GM13977 (cell line): ENCODE data around the gene VPS13C.

Experiments
- DNase-seq: peaks from one replicate; pipeline ENCODE4 v3.0.0; 2012; ENCODE audit warnings: low spot score
- in situ Hi-C: fragments of 300-500 bp; cut with MboI; formaldehyde crosslinking; loops from one replicate; pipeline ENCODE4 v1.12.0; 2022; ENCODE audit warnings: low sequenced_read_pairs, low pct_unique_long_range_greater_than_20kb, mixed read lengths, inconsistent platforms; ENCODE audit not compliant: unreplicated experiment
- TF ChIP-seq, protein P1 (sequence below): IDR thresholded peaks from 2 replicates; pipeline ENCODE4 v1.5.1; 2012; ENCODE audit warnings: mild to moderate bottlenecking, control low read depth; ENCODE audit not compliant: insufficient read depth; ENCODE audit errors: extremely low read depth, missing control alignments

Gene VPS13C

DNA sequence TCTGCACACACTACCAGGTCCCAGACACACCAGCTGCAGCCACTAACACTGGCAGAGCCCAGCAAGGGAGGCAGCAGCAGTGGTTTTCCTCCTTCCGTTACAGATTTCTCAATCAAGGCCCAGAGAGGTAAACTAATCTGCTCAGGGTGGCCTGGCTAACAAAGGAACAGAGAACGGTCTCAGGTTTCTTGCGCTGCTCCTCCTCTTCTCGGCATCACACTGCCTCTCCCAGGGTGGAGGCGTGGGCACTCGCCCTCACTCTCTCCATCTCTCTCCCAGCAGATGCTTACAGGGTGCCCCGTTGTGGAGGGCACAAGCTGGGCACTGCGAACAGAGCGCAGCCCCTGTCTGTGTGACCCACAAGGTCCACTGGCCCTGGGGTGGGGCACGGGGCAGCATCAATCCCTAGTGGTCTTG, 228.7 kb downstream of the VPS13C start:
- no peak for DNase-seq
- TF ChIP-seq, protein P1, sequence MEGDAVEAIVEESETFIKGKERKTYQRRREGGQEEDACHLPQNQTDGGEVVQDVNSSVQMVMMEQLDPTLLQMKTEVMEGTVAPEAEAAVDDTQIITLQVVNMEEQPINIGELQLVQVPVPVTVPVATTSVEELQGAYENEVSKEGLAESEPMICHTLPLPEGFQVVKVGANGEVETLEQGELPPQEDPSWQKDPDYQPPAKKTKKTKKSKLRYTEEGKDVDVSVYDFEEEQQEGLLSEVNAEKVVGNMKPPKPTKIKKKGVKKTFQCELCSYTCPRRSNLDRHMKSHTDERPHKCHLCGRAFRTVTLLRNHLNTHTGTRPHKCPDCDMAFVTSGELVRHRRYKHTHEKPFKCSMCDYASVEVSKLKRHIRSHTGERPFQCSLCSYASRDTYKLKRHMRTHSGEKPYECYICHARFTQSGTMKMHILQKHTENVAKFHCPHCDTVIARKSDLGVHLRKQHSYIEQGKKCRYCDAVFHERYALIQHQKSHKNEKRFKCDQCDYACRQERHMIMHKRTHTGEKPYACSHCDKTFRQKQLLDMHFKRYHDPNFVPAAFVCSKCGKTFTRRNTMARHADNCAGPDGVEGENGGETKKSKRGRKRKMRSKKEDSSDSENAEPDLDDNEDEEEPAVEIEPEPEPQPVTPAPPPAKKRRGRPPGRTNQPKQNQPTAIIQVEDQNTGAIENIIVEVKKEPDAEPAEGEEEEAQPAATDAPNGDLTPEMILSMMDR = no peak
- in situ Hi-C loops = loop anchor here (10.0 to 25.0 kb wide), 2 partner anchors 667 to 1244 kb away; no protein-coding TSS in a partner anchor

GRCh38 chr15:61830536-61831330, 229.5 kb downstream of the VPS13C start:
- in situ Hi-C loops = loop anchor here (10.0 to 25.0 kb wide), 2 partner anchors 666 to 1243 kb away; no protein-coding TSS in a partner anchor

DNA sequence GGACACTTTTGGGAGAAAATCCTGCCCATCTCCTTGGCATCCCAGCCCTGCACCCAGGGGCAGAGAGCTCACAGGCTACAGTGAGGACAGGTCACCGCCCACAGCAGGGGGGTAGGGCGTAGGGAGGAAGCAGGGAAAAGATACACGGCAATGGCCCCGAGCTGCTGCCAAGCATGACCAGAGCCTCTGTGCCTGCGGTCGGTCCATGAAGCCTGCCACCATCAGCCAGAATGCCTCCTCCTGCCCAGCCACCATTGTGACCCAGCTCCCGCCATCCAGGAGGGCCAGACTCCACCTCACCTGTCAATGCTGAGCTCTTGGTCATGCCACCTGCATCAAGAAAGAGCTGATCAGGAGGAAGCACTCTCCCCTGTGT, 230.7 kb downstream of the VPS13C start:
- in situ Hi-C loops = loop anchor here (25.0 kb wide), 1 partner anchor 1242 kb away; no protein-coding TSS in a partner anchor
- TF ChIP-seq, protein P1 = no peak
- no peak for DNase-seq

More at GRCh38 chr15:61830536-61831330, 229.5 kb downstream of the VPS13C start:
- DNase-seq = no peak
- TF ChIP-seq, protein P1 = no peak

DNA sequence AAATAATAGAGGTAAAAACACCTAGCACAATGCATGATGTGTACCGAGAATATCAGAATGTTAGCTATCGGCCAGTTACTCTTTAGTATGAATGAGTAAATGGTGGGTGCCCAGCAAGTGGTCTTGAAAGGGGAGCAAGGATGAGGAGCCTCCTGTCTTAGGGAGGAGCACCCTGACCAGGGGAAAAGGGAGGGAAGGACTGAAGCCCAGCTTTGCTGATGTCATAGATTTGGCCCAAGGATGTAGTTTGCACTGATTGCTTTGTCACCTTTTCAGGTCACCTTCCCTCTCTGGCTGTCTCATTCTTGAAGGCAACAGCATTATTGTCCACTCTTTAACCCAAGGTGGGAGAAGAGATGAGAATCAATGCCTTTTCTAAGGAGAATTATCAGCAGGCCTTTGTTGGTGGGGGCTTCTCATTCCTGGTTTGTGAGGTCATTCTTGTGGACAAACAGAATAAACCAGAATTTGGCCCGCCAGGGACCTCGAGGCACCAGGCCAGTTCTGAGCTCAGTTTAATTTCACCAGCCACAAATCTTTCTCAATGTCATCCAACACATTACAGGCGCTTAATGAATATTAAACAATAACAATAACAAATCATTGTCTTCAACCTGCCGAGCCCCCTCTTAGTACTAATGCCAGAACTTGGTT, 231.3 kb downstream of the VPS13C start:
- TF ChIP-seq, protein P1 = no peak
- DNase-seq = no peak
- in situ Hi-C loops = loop anchor here (25.0 kb wide), 1 partner anchor 1242 kb away; no protein-coding TSS in a partner anchor

DNA sequence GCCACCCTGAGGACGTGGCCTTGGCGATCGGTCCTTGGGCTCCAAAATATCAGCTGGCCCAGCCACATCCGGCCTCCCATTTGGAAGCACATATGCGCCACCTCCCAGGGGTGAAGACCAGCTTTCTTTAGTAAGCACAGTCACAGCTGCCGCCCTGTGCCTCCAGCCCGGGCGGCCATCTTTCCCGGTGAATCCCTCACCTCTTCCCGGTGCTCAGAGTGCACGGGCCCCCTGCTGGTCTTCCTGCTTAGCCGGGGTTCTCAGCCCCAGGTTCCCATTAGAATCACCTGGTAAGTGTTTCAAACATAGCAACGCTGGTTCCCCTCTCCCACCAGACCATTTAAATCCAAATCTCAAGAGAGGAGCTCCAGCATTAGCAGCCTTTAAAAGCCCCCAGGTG, 232.2 kb downstream of the VPS13C start:
- TF ChIP-seq, protein P1 = no peak
- in situ Hi-C loops = loop anchor here (25.0 kb wide), 1 partner anchor 1241 kb away; no protein-coding TSS in a partner anchor

DNA sequence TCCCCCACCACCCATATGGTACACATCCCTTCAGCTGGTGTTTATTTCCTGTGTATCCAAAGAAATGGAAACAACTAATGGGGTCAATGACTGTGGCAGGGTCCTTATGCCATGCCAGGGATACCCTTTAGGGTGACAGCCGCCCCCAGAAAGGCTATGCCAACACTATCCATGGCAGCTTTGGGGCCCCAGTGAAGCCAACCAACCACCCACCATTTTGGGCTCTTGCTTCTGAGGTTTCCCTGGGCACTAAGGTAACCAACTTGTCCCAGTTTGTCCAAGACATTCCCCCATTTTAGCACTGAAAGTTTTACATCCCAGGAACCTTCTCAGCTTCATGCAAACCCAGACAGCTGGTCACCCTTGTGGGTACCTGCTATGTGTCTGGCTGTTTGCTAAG, 233.1 kb downstream of the VPS13C start:
- no peak for DNase-seq
- TF ChIP-seq, protein P1 = no peak
- in situ Hi-C loops = loop anchor here (25.0 kb wide), 1 partner anchor 1240 kb away; no protein-coding TSS in a partner anchor

More for the DNA sequence above, 232.2 kb downstream of the VPS13C start:
- no peak for DNase-seq
